ENCODE data around the gene MGAT5.

The MGAT5 gene, protein sequence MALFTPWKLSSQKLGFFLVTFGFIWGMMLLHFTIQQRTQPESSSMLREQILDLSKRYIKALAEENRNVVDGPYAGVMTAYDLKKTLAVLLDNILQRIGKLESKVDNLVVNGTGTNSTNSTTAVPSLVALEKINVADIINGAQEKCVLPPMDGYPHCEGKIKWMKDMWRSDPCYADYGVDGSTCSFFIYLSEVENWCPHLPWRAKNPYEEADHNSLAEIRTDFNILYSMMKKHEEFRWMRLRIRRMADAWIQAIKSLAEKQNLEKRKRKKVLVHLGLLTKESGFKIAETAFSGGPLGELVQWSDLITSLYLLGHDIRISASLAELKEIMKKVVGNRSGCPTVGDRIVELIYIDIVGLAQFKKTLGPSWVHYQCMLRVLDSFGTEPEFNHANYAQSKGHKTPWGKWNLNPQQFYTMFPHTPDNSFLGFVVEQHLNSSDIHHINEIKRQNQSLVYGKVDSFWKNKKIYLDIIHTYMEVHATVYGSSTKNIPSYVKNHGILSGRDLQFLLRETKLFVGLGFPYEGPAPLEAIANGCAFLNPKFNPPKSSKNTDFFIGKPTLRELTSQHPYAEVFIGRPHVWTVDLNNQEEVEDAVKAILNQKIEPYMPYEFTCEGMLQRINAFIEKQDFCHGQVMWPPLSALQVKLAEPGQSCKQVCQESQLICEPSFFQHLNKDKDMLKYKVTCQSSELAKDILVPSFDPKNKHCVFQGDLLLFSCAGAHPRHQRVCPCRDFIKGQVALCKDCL

GRCh38 chr2:134253804-134254203 is at the start of gene MGAT5:
Gene MGAT5, plus strand, starts transcription at chr2:134254072. Its CDS starts 332 bp downstream, at chr2:134254404.
- DNase-seq = peak; percentile 17

DNA sequence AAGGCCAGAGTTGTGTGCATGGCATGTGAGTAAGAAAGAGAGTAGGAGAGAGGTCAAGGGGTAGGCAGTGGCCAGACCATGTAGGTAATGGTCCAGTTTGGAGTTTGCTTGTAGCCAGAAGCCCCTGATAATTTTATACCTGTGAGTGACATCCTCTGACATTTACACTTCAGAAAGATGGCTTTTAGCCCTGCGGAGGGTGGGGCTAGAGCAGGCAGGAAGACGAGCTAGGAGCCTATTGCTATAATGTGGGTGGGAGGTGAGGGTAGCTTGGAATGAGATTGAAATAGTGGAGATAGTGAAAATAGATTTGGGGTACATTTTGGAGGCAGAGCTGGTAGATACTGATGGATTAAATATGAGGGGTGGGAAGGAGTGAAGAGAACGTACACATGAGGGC is 48.8 kb upstream of the MGAT5 start:
- DNase-seq = no peak

GRCh38 chr2:134206031-134206430 is 47.8 kb upstream of the MGAT5 start:
- no peak for DNase-seq

DNA sequence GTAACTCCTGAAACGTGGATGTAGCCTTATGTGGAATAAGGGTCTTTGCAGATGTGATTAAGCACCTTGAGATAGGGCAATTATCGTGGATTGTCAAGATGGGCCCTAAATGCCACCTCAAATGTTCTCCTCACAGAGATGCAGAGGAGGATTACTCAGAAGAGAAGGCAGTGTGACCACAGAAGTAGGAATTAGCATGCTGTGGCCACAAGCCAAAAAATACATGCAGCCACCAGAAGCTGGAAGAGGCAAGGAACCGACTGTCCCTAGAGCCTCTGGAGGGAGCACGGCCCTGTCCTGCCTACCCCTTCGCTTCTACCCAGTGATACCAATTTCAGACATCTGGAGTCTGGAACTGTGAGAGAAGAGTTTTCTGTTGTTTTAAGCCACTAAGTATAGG is 47.3 kb upstream of the MGAT5 start:
- no peak for DNase-seq

DNA sequence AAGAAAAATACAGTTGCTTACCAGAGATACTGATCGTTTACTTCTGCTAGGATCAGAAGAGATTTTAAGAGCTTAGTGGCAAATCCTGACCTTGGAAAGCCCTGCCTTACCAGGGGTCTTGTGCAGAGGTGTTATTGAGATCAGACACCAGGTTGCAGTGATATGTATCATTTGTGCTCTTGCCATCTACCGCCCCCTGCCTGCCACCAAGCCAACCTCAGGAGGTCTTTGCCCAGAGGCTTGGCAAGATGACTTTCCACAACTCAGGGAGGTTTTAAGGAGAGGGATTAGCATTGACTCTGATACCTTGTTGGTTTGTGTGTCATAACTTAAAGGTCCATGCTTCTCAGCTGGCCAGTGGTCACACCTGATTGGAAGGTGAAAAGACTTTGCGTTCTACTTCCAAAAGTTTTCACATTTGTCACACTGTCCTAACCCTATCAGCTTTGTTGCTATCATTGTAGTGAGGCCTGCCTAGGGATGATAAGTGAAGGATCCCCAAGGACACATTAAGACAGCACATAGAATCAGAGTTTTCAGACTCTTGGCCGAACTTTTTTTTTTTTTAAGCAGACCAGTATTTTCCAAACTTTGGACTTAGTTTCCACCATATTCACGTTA is 46.2 kb upstream of the MGAT5 start:
- peak; percentile 43 for DNase-seq

DNA sequence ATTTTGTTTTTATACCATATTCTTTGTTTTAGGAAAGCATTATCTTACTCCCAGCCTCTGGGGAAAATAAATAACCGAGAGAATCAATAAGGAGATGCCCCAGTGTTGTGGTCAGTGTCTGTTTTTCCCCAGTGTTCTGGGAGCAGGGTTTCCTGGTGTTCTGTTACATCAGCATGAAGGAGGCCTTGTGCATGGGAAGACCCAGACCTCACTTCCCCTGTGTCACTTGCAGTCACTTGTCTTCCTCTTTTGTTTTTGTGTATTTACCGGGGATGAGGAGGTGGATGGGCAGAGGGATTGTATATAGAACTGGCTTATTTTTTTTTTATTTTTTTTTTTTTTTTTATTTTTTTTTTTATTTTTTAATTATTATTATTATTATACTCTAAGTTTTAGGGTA is 45.0 kb upstream of the MGAT5 start:
- no peak for DNase-seq

GRCh38 chr2:134212746-134213145 is 41.1 kb upstream of the MGAT5 start:
- DNase-seq = no peak

DNA sequence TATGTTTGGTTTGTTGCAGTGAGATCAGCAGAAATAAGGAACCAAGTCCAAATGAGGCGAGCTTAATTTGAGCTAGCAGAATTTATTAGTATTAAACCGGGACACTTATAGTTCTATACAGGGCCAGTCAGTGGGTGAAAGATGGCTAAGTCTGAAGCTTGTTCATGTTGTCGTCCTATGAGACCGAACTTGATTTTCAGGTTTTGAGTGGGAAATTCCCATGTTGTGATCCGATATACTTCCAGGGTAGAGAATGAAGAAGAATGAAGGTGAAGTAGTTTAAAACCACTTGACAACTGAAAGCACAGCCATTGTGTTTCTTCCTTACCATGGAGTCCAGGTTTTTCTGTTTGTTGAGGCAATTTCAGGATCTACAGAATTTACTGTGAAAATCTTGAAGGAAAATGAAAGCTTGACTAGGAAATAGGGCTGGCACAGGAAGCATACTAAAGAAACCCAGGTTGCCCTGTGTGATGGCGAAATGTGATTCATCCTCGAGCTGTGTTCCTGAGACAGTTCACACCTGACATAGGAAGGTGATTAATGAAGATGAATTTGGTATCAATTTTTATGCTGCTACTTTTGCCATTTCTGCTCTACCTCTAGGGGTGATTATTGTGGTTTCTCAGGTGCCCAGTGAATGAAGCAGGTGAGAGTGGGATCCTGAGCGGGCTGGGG is 37.6 kb upstream of the MGAT5 start:
- DNase-seq = peak; percentile 68

DNA sequence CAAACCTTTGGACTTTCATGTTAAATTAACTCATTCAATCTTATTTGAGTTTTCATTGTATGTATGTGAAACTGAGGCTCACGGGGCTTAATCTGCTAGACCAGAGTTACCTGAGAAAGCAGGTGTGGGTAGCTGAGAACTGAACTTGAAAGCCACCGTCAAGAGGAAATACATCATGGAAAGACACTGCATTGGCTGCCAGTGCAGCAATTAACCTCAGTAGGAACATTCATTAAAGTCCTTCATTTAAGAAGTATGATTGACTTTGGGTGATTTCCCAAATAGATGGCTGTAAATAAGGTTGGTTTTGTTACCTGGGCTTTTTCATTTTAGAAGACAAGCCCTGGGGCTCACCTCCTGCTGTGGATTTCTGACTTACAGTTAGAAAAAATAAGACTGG is 36.5 kb upstream of the MGAT5 start:
- no peak for DNase-seq

- DNase-seq = no peak
Observed at GRCh38 chr2:134217924-134218323, 35.9 kb upstream of the MGAT5 start.

- DNase-seq = no peak
Observed at GRCh38 chr2:134218414-134218813, 35.5 kb upstream of the MGAT5 start.

DNA sequence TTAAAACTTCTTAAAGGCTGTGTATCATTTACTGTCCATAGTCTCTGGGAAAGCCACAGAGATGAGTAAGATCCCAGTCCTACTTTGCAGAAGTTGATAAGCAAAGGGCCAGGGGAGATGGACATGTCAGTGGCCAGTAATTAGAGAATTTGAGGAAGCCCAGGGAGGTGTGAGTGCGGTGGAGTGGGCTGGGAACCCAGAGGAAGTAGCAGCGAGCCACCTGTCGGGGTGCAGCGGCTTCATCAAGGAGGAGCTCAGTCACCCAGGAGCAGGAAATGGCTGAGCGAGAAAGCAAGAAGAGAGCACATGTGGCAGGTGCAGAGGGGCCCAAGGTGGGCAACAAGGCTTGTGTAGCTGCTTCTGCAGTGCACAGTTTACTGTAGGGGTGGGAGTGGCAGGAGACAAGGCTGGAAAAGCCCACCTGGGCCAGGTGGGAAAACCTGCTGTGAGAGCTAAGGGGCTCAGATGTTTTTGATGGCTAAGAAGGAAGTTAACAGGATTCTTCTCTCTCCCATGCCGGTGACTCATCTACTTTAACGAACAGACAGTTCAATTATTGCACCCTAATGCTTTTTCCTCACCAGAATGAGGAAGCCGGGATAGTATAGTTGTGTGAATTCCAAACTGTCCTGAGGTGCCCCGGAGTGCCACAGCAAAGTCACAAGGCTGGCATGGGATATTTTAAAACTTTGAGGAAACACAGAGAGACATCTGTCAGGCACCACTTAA is 34.8 kb upstream of the MGAT5 start:
- DNase-seq = peak; percentile 32

- DNase-seq = no peak
Observed at GRCh38 chr2:134220344-134220974, 33.4 kb upstream of the MGAT5 start.

DNA sequence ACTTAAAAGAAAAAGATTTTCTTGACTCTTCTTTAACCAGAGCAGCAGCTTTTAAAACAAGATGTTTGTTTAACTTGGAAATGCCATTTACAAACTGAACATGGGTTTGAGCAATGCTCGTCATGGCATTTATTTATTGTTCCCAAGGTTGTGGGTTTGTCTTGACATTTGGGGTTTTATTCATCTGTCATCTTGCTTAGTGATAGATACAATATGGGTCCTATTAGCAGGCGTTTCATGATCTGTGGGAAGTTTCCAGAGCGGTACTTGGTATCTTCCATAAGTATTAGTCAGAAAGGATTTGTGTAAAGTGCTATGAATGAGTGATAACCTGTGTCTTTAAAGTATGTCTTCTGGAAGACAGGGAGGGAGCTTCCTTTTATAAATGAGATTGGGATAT is 29.9 kb upstream of the MGAT5 start:
- DNase-seq = no peak

GRCh38 chr2:134225173-134225572 is 28.7 kb upstream of the MGAT5 start:
- no peak for DNase-seq

GRCh38 chr2:134225841-134226240 is 28.0 kb upstream of the MGAT5 start:
- DNase-seq = peak; percentile 44

- no peak for DNase-seq
Observed at GRCh38 chr2:134226601-134227000, 27.3 kb upstream of the MGAT5 start.

DNA sequence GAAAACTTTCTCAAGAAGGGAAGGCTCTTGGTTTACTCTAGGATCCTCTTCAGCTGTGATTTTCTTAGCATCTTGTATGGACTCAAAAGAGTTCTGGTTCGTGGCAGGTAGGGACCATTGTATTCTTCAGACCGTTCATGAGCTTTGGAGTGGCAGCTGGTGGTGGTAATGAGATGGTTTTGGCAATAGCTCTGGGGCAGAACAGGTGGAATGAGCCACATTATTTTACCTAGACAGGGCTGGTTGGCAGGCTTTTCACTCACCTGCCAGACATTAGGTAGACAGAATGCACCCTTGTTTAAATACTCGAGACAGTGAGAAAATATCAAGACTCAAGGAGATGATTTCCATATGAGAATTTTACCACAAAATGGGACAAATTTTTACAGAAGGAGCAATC is 26.2 kb upstream of the MGAT5 start:
- DNase-seq = no peak

- peak; percentile 31 for DNase-seq
Observed at GRCh38 chr2:134228493-134228903, 25.4 kb upstream of the MGAT5 start.

DNA sequence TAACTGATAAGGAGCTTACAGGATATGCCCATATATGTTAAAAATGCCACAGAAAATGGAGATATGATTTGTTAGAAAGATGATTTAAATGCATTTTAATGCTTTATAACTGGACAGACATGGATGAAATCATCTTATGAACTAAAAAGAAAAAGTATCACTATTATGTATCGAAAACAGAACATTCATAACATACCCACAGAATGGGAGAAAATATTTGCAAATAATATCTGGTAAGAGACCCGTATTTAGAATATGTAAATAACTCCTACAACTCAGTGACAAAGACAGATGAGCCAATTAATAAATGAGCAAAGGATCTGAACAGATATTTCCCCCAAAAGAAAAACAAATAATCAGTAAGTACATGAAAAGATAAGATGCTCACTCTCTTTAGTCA is 24.3 kb upstream of the MGAT5 start:
- no peak for DNase-seq

- no peak for DNase-seq
Observed at GRCh38 chr2:134230885-134231284, 23.0 kb upstream of the MGAT5 start.

Data from DMS53 (cell line).